Uterus (tissue), 4 donors: ENCODE measurements around the gene GTPBP8. TPM values are rescaled to one million over a fixed set of nuclear protein-coding genes. Genes with fewer than 3 reads are reported as not detected.

Experiments used
- DNase-seq, 2 donors: peaks; one replicate each; pipeline ENCODE4 v3.0.0-alpha.2; 2019 to 2020
- H3K27ac ChIP-seq, 2 donors: fragments of 200-600 bp; sonication (generic); 1 replicate in 1 of 2; 2 replicates in 1 of 2; pipeline ENCODE4 v1.5.1; 2016 to 2018
- H3K27me3 ChIP-seq, 2 donors: fragments of 200-600 bp; sonication (generic); one replicate each; pipeline ENCODE4 v1.5.1; 2018 to 2019; ENCODE audit warnings: control low read depth in 1 of 2
- H3K36me3 ChIP-seq, 2 donors: fragments of 200-600 bp; sonication (generic); one replicate each; pipeline ENCODE4 v1.5.1; 2019; ENCODE audit warnings: control low read depth in 1 of 2
- H3K4me1 ChIP-seq, 2 donors: fragments of 200-600 bp; sonication (generic); one replicate each; pipeline ENCODE4 v1.5.1; 2018 to 2019; ENCODE audit warnings: control low read depth in 1 of 2
- H3K4me3 ChIP-seq, 2 donors: fragments of 200-600 bp; sonication (generic); 1 replicate in 1 of 2; 2 replicates in 1 of 2; pipeline ENCODE4 v1.5.1; 2018 to 2019; ENCODE audit warnings: mild to moderate bottlenecking in 1 of 2
- H3K9me3 ChIP-seq, 2 donors: fragments of 200-600 bp; sonication (generic); one replicate each; pipeline ENCODE4 v1.5.1; 2019; ENCODE audit warnings: control low read depth in 1 of 2
- POLR2A ChIP-seq, 2 donors: fragments of 450-650 bp; IDR thresholded peaks; one replicate each; pipeline ENCODE4 v1.6.1; 2016; ENCODE audit warnings: antibody characterized with exemption in 2 of 2, mild to moderate bottlenecking in 1 of 2, moderate library complexity in 1 of 2
- intact Hi-C: fragments of 100-400 bp; cut with DNase I; formaldehyde crosslinking; loops from one replicate; pipeline ENCODE4 v1.15.1; 2023; ENCODE audit warnings: low total_unique reads
- total RNA-seq, 4 donors: library from RNA; depleted of rRNA in 3 of 4; stranded (reverse); fragments of >200 nt in 3 of 4; gene quantifications; one replicate each; pipeline versions ENCODE4 v1.1.0 to v1.2.4, GENCODE V29; 2014 to 2023
- TF ChIP-seq, protein P1 (sequence below), 4 experiments: fragments of 200-600 bp in 2 of 4; fragments of 450-650 bp in 2 of 4; sonication (generic) in 2 of 4; IDR thresholded peaks; one replicate each; pipeline ENCODE4 v1.5.1; 2016 to 2019; ENCODE audit warnings: antibody characterized with exemption in 4 of 4, mild to moderate bottlenecking in 2 of 4, moderate library complexity in 1 of 4
- donor health status: DM: yes; HTN: yes; CAD: no.

The GTPBP8 gene
- total RNA-seq, 4 donors from 2014 or later = 5.4 to 37.6 (median 18.4) TPM

DNA sequence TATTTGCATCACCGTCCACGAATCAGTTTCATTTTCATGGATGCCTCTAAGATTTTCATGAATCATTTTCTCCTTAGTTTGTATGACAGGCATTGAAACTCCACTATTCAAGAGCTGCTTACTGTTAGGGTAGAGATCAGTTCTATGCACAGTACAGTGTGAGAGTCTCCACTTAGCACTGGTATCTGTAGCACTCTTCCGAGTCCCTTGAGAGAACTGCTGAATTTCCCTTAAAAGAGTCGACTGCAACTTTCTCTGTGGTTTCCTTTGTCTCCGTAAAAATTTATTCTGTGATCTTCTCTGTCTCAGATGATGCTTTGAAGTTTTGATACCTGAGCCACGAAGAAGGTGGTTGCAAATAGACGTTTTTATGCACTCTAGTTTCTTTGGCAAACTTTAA is 14.8 kb downstream of the GTPBP8 start:
- intact Hi-C loops = no loop called here
- TF ChIP-seq POLR2A (IDR thresholded peaks at IDR 0.05) = no peak
- TF ChIP-seq, protein P1, sequence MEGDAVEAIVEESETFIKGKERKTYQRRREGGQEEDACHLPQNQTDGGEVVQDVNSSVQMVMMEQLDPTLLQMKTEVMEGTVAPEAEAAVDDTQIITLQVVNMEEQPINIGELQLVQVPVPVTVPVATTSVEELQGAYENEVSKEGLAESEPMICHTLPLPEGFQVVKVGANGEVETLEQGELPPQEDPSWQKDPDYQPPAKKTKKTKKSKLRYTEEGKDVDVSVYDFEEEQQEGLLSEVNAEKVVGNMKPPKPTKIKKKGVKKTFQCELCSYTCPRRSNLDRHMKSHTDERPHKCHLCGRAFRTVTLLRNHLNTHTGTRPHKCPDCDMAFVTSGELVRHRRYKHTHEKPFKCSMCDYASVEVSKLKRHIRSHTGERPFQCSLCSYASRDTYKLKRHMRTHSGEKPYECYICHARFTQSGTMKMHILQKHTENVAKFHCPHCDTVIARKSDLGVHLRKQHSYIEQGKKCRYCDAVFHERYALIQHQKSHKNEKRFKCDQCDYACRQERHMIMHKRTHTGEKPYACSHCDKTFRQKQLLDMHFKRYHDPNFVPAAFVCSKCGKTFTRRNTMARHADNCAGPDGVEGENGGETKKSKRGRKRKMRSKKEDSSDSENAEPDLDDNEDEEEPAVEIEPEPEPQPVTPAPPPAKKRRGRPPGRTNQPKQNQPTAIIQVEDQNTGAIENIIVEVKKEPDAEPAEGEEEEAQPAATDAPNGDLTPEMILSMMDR (IDR thresholded peaks at IDR 0.05) = no peak
- Histone ChIP-seq H3K4me1 (no peaks in the 10 kb centered on the region), H3K27ac (no peak overlapping the region), H3K27me3 (no peaks in the 10 kb centered on the region), H3K4me3 (no peak overlapping the region), H3K9me3 (no peaks in the 10 kb centered on the region), H3K36me3 (no peaks in the 10 kb centered on the region)
- no peak for DNase-seq

- no peaks in the 10 kb centered on the region for H3K27me3 ChIP-seq
- H3K4me3 ChIP-seq = no peak overlapping the region
- no peaks in the 10 kb centered on the region for H3K4me1 ChIP-seq
- intact Hi-C loops = no loop called here
- H3K9me3 ChIP-seq = no peaks in the 10 kb centered on the region
- no peaks in the 10 kb centered on the region for H3K36me3 ChIP-seq
- no peak for TF ChIP-seq POLR2A (IDR thresholded peaks at IDR 0.05)
- TF ChIP-seq, protein P1 (IDR thresholded peaks at IDR 0.05) = no peak
- no peak overlapping the region for H3K27ac ChIP-seq
- no peak for DNase-seq
Observed at GRCh38 chr3:113006359-113007056, 15.7 kb downstream of the GTPBP8 start.

DNA sequence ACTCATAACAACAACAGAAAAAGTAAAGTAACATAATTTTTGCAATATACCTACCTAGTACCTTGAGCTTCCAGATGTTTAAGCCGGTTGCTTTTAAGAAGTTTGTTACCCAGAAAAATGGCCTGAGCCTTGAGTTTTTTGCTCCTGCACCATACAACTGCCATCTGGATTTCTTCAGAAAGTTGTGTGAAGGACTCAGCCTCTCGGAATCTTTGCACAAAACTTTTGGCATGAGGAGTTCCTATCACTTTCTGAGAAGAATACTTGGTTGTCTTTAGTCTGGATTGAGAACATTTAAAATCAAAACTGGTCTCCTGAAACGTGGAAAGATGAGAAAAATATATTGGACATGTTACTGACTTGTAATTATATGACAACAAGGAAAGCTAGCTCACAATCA is 17.3 kb downstream of the GTPBP8 start:
- no peaks in the 10 kb centered on the region for H3K9me3 ChIP-seq
- no peaks in the 10 kb centered on the region for H3K36me3 ChIP-seq
- no peak overlapping the region for H3K27ac ChIP-seq
- TF ChIP-seq, protein P1 (IDR thresholded peaks at IDR 0.05) = no peak
- TF ChIP-seq POLR2A (IDR thresholded peaks at IDR 0.05) = no peak
- intact Hi-C loops = no loop called here
- no peaks in the 10 kb centered on the region for H3K4me1 ChIP-seq
- no peak for DNase-seq
- no peaks in the 10 kb centered on the region for H3K27me3 ChIP-seq
- H3K4me3 ChIP-seq = no peak overlapping the region

- H3K27ac ChIP-seq = no peak overlapping the region
- H3K9me3 ChIP-seq = no peaks in the 10 kb centered on the region
- H3K4me3 ChIP-seq = no peak overlapping the region
- intact Hi-C loops = no loop called here
- H3K4me1 ChIP-seq = no peaks in the 10 kb centered on the region
- H3K27me3 ChIP-seq = no peaks in the 10 kb centered on the region
- no peak for DNase-seq
- H3K36me3 ChIP-seq = no peaks in the 10 kb centered on the region
- TF ChIP-seq, protein P1 (IDR thresholded peaks at IDR 0.05) = no peak
- TF ChIP-seq POLR2A (IDR thresholded peaks at IDR 0.05) = no peak
Observed at GRCh38 chr3:113013593-113013992, 22.8 kb downstream of the GTPBP8 start.

DNA sequence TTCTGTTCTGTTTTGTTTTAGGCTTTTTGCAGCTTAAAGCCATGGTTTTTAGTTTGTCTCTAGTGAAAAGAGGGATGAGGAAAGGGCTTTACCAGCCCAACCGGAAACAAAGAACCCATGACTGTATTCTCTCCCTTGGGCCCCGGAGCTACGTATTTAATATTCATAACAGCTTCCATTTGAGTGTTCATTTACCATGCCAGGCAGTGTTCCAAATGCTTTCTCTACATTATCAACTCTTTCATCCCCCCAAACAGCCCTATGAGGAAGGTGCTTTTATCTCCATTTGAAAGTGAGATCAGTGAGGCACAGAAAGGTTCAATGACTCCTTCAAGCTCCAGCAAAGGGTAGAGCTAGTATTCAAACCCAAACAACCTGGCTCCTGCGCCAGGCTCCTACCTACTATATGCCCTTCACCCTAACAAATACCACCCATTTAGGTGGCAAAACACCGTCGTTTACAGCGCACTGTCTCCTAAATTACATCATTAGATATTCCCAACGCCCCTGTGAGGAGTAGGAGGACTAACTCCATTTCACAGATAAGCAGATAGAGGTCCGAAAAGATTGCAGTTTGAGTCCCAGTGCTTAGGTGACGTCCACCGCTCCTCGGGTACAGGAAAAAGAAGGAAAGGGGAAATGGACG is 27.9 kb downstream of the GTPBP8 start:
- Histone ChIP-seq H3K36me3 (no peaks in the 10 kb centered on the region), H3K9me3 (no peaks in the 10 kb centered on the region), H3K27ac (peak overlapping the region; percentile 84 to 99), H3K27me3 (no peaks in the 10 kb centered on the region), H3K4me3 (peak overlapping the region; percentile 67 to 97), H3K4me1 (peaks cover 0 to 10% of the 10 kb centered on the region in 2 donors)
- TF ChIP-seq, protein P1 (IDR thresholded peaks at IDR 0.05) = no peak
- TF ChIP-seq POLR2A (IDR thresholded peaks at IDR 0.05) = no peak
- DNase-seq = no peak
- intact Hi-C loops = no loop called here
